B cell (primary cell): ENCODE data around the gene TTC39C. TPM values are rescaled to one million over a fixed set of nuclear protein-coding genes. Genes with fewer than 3 reads are reported as not detected.

Experiments
- ATAC-seq: fragments of 200-7000 bp; cut with Tn5 transposase; one replicate; pipeline ENCODE4 v1.10.0; 2021; ENCODE audit warnings: low read depth, mild to moderate bottlenecking, moderate number of reproducible peaks, moderate library complexity
- CTCF ChIA-PET: fragments of 350-600 bp; sonication (Branson Sonifier 250); formaldehyde crosslinking; loops from one replicate; lab custom pipeline; 2021; ENCODE audit warnings: antibody characterized with exemption, inconsistent platforms; lab: Charles Lee
- POLR2A ChIA-PET: fragments of 350-600 bp; sonication (Branson Sonifier 250); formaldehyde crosslinking; loops from one replicate; lab custom pipeline; 2021; ENCODE audit warnings: antibody characterized with exemption; lab: Charles Lee
- DNase-seq: peaks from one replicate; pipeline ENCODE4 v3.0.0; 2013
- H2AFZ ChIP-seq: 2 replicates; pipeline ENCODE4 v1.6.1; 2012; ENCODE audit warnings: mild to moderate bottlenecking, low read depth, low read length; ENCODE audit not compliant: insufficient read depth, poor library complexity, severe bottlenecking
- H3K27ac ChIP-seq, 2 donors: 1 replicate in 1 of 2; 2 replicates in 1 of 2; pipeline ENCODE4 v1.5.1; 2012 to 2013; ENCODE audit warnings: low read length in 2 of 2, mild to moderate bottlenecking in 2 of 2, moderate library complexity in 1 of 2
- H3K27me3 ChIP-seq, 4 experiments: fragments of 200-600 bp in 1 of 4; sonication (generic) in 1 of 4; replicated peaks in 1 of 4; 1 replicate in 2 of 4; 2 replicates in 2 of 4; pipeline versions ENCODE4 v1.6.1 to v1.7.0; 2013 to 2016; ENCODE audit warnings: low read length in 3 of 4, mild to moderate bottlenecking in 2 of 4, mixed read lengths in 1 of 4, moderate library complexity in 1 of 4; ENCODE audit not compliant: insufficient read depth in 4 of 4, control insufficient read depth in 3 of 4; ENCODE audit errors: control extremely low read depth in 1 of 4
- H3K36me3 ChIP-seq, 2 experiments: replicated peaks in 1 of 2; 1 replicate in 1 of 2; 2 replicates in 1 of 2; pipeline versions ENCODE4 v1.6.1 to v1.7.1; 2013; ENCODE audit warnings: low read length in 1 of 2; ENCODE audit not compliant: insufficient read depth in 2 of 2, control insufficient read depth in 1 of 2; ENCODE audit errors: control extremely low read depth in 1 of 2, extremely low read depth in 1 of 2
- H3K4me1 ChIP-seq, 2 donors: fragments of 200-600 bp in 1 of 2; sonication (generic) in 1 of 2; 1 replicate in 1 of 2; 2 replicates in 1 of 2; pipeline versions ENCODE4 v1.5.1 to v1.6.1; 2013 to 2017; ENCODE audit warnings: low read length in 2 of 2; ENCODE audit not compliant: control insufficient read depth in 2 of 2, insufficient read depth in 2 of 2
- H3K4me2 ChIP-seq: replicated peaks from 2 replicates; pipeline ENCODE3; 2012; ENCODE audit warnings: mild to moderate bottlenecking, low read depth, low read length; ENCODE audit not compliant: poor library complexity, severe bottlenecking
- H3K4me3 ChIP-seq, 5 experiments: fragments of 200-600 bp in 1 of 5; sonication (generic) in 1 of 5; 1 replicate in 3 of 5; 2 replicates in 2 of 5; pipeline versions ENCODE4 v1.5.1 to v1.7.0; 2011 to 2016; ENCODE audit warnings: low read length in 4 of 5, mild to moderate bottlenecking in 4 of 5, low read depth in 2 of 5, control low read depth in 1 of 5, moderate library complexity in 1 of 5; ENCODE audit not compliant: insufficient read depth in 1 of 5; ENCODE audit errors: control extremely low read depth in 1 of 5, extremely low read depth in 1 of 5
- H3K79me2 ChIP-seq: fragments of 200-600 bp; sonication (generic); one replicate; pipeline ENCODE4 v1.6.0; 2016; ENCODE audit warnings: low read length; ENCODE audit not compliant: control insufficient read depth, insufficient read depth
- H3K9ac ChIP-seq: fragments of 200-600 bp; sonication (generic); 2 replicates; pipeline ENCODE4 v1.6.1; 2017; ENCODE audit warnings: mild to moderate bottlenecking, low read length, moderate library complexity
- H3K9me3 ChIP-seq, 3 donors: one replicate each; pipeline versions ENCODE4 v1.6.1 to v1.7.1; 2013; ENCODE audit warnings: low read length in 2 of 3; ENCODE audit not compliant: control insufficient read depth in 2 of 3, insufficient read depth in 1 of 3; ENCODE audit errors: control extremely low read depth in 1 of 3
- H4K20me1 ChIP-seq: 2 replicates; pipeline ENCODE4 v1.6.0; 2012; ENCODE audit warnings: mild to moderate bottlenecking, low read length; ENCODE audit not compliant: insufficient read depth, control insufficient read depth, poor library complexity, severe bottlenecking
- H3K27ac Mint-ChIP-seq: one replicate; pipeline ENCODE4 v1.8.0; 2021; ENCODE audit warnings: mixed read lengths
- H3K27me3 Mint-ChIP-seq: one replicate; pipeline ENCODE4 v1.8.0; 2021; ENCODE audit warnings: mixed read lengths
- H3K4me1 Mint-ChIP-seq: one replicate; pipeline ENCODE4 v1.8.0; 2021; ENCODE audit warnings: mixed read lengths
- H3K4me3 Mint-ChIP-seq: one replicate; pipeline ENCODE4 v1.8.0; 2021; ENCODE audit warnings: mixed read lengths
- H3K9me3 Mint-ChIP-seq: one replicate; pipeline ENCODE4 v1.8.0; 2022; ENCODE audit warnings: mixed read lengths; ENCODE audit not compliant: insufficient read depth
- CTCF ChIP-seq: fragments of 200-600 bp; IDR thresholded peaks from one replicate; pipeline ENCODE4 v1.8.0; 2022; ENCODE audit warnings: antibody characterized with exemption, mild to moderate bottlenecking
- EZH2 ChIP-seq: IDR thresholded peaks from 2 replicates; pipeline ENCODE4 v1.6.1; 2012; ENCODE audit warnings: borderline replicate concordance, low read depth, mild to moderate bottlenecking, moderate library complexity, low read length; ENCODE audit not compliant: insufficient read depth, poor library complexity, severe bottlenecking
- WGBS: methylation state at CpG from one replicate; pipeline ENCODE4 v1.1.5; 2013; ENCODE audit warnings: missing lambda C conversion rate; ENCODE audit not compliant: insufficient coverage; 5-methylcytosine and 5-hydroxymethylcytosine counted together
- intact Hi-C: fragments of 100-400 bp; cut with micrococcal nuclease; formaldehyde crosslinking; loops from one replicate; pipeline ENCODE4 v1.10.0; 2022
- polyA minus RNA-seq: library from RNA; depleted of rRNA, polyadenylated mRNA; stranded (reverse); fragments of >200 nt; gene quantifications from 2 replicates; pipeline ENCODE4 v1.2.3, GENCODE V29; 2012
- polyA plus RNA-seq: library from polyadenylated mRNA; depleted of rRNA; stranded (reverse); fragments of >200 nt; gene quantifications from 2 replicates; pipeline ENCODE4 v1.2.3, GENCODE V29; 2012
- total RNA-seq, 2 donors: library from RNA; stranded (reverse); fragments of 120-200 nt in 1 of 2; gene quantifications; 1 replicate in 1 of 2; 2 replicates in 1 of 2; pipeline versions ENCODE4 v1.2.3 to v1.2.4, GENCODE V29; 2013 to 2022

TTC39C gene
- total RNA-seq: 44.3 and 52.9 TPM in 2 replicates
- 38.6 TPM for total RNA-seq (2013)
- polyA plus RNA-seq: 21.8 and 22.3 TPM in 2 replicates
- 27.9 and 28.5 TPM in 2 replicates for polyA minus RNA-seq

GRCh38 chr18:24014062-24014985 is at the start of gene TTC39C:
TTC39C (plus strand) TSS chr18:24014754; CDS start chr18:24014872, 118 bp downstream.
- Histone ChIP-seq H3K4me1 (peaks cover 72 to 85% of the 10 kb centered on the region in 2 donors), H3K36me3 (no peaks in the 10 kb centered on the region), H3K79me2 (peaks cover 35% of the 10 kb centered on the region), H3K4me2 (peak within 1 kb of the TSS; percentile 87), H4K20me1 (peaks cover 24% of the 10 kb centered on the region), H3K27ac (peak within 1 kb of the TSS; percentile 78 to 80), H3K4me3 (peak within 1 kb of the TSS; percentile 77 to 85 (median 78)), H3K27me3 (no peaks in the 10 kb centered on the region), H2AFZ (peak within 1 kb of the TSS; percentile 88), H3K9ac (peak within 1 kb of the TSS; percentile 76), H3K9me3 (no peaks in the 10 kb centered on the region)
- TF ChIP-seq EZH2 (no peak), CTCF (no peak)
- CTCF ChIA-PET: interaction anchor here (1.0 to 1.2 kb wide), 2 partner anchors 41 to 102 kb away, joined by 3 read pairs; no protein-coding TSS in a partner anchor
- DNase-seq (peak; percentile 81), ATAC-seq (peak; percentile 63)
- Mint-ChIP-seq H3K27me3 (no peaks in the 10 kb centered on the region), H3K9me3 (no peaks in the 10 kb centered on the region), H3K4me1 (peaks cover 76% of the 10 kb centered on the region), H3K4me3 (peak within 1 kb of the TSS; percentile 91), H3K27ac (peak within 1 kb of the TSS; percentile 85)
- WGBS: under 1% methylated on average over 118 of the region's 118 CpGs
- POLR2A ChIA-PET: no interaction called here
- intact Hi-C loops: loop anchor here (2.0 to 10.0 kb wide), 3 partner anchors 104 to 427 kb away; partner anchors contain the start of gene NPC1
